ENCODE data around the gene AVP. TPM values are rescaled to one million over a fixed set of nuclear protein-coding genes. Genes with fewer than 3 reads are reported as not detected.
A peak's percentile ranks its signal among the peaks of the same experiment; 100 is the strongest.
"Not testable (repeated sequence)": the region's sequence is repeated elsewhere in the genome, so short reads cannot be mapped to it uniquely, and the experiment has no call there.

Gene AVP
- total RNA-seq, 3 donors from 2014 or later: not detected

- H3K27ac ChIP-seq: no peak overlapping the region
- TF ChIP-seq POLR2A (IDR thresholded peaks at IDR 0.05) (no peak), CTCF (IDR thresholded peaks at IDR 0.05) (no peak), POLR2AphosphoS5 (IDR thresholded peaks at IDR 0.05) (no peak)
- H3K4me3 ChIP-seq: no peak overlapping the region
- no peaks in the 10 kb centered on the region for H3K36me3 ChIP-seq
- DNase-seq (ENCODE audit: low spot score in 2 of 2): no peak
- no peaks in the 10 kb centered on the region for H3K27me3 ChIP-seq
- intact Hi-C loops (cut with DNase I; ENCODE audit: low total_unique reads): no loop called here
- H3K4me1 ChIP-seq: peaks cover 0 to 7% of the 10 kb centered on the region in 2 donors
- H3K9me3 ChIP-seq: no peaks in the 10 kb centered on the region
Observed at GRCh38 chr20:3068075-3068474, 16.4 kb downstream of the AVP start.

- peak overlapping the region in 1 of 2 donors; percentile 14 for H3K27ac ChIP-seq
- no peaks in the 10 kb centered on the region for H3K36me3 ChIP-seq
- no peak for TF ChIP-seq CTCF (IDR thresholded peaks at IDR 0.05)
- TF ChIP-seq POLR2AphosphoS5 (IDR thresholded peaks at IDR 0.05): no peak
- TF ChIP-seq POLR2A (IDR thresholded peaks at IDR 0.05): no peak
- H3K27me3 ChIP-seq: no peaks in the 10 kb centered on the region
- intact Hi-C loops (cut with DNase I; ENCODE audit: low total_unique reads): no loop called here
- no peak for DNase-seq (ENCODE audit: low spot score in 2 of 2)
- H3K4me3 ChIP-seq: no peak overlapping the region
- peaks cover 0 to 7% of the 10 kb centered on the region in 2 donors for H3K4me1 ChIP-seq
- H3K9me3 ChIP-seq: no peaks in the 10 kb centered on the region
Observed at GRCh38 chr20:3067139-3068014, 17.1 kb downstream of the AVP start.

- DNase-seq (ENCODE audit: low spot score in 2 of 2); H3K36me3 ChIP-seq; H3K27ac ChIP-seq; H3K9me3 ChIP-seq; intact Hi-C loops (cut with DNase I; ENCODE audit: low total_unique reads); H3K4me1 ChIP-seq; H3K27me3 ChIP-seq; H3K4me3 ChIP-seq: not testable (repeated sequence)
Observed at GRCh38 chr20:3064119-3064518, 20.4 kb downstream of the AVP start.

GRCh38 chr20:3059489-3059888 lies 25.0 kb downstream of the AVP start:
- TF ChIP-seq CTCF (IDR thresholded peaks at IDR 0.05): no peak
- no peak for TF ChIP-seq POLR2AphosphoS5 (IDR thresholded peaks at IDR 0.05)
- TF ChIP-seq POLR2A (IDR thresholded peaks at IDR 0.05): no peak
- Histone ChIP-seq H3K4me1 (no peaks in the 10 kb centered on the region), H3K36me3 (no peaks in the 10 kb centered on the region), H3K27me3 (no peaks in the 10 kb centered on the region), H3K27ac (no peak overlapping the region), H3K4me3 (no peak overlapping the region), H3K9me3 (no peaks in the 10 kb centered on the region)
- no peak for DNase-seq (ENCODE audit: low spot score in 2 of 2)
- intact Hi-C loops (cut with DNase I; ENCODE audit: low total_unique reads): loop anchor here (5.0 kb wide), 1 partner anchor 133 kb away; no protein-coding TSS in a partner anchor

- TF ChIP-seq CTCF (IDR thresholded peaks at IDR 0.05) (no peak), POLR2AphosphoS5 (IDR thresholded peaks at IDR 0.05) (no peak), POLR2A (IDR thresholded peaks at IDR 0.05) (no peak)
- H3K36me3 ChIP-seq: no peaks in the 10 kb centered on the region
- H3K27me3 ChIP-seq: no peaks in the 10 kb centered on the region
- intact Hi-C loops (cut with DNase I; ENCODE audit: low total_unique reads): no loop called here
- no peak overlapping the region for H3K4me3 ChIP-seq
- H3K27ac ChIP-seq: no peak overlapping the region
- DNase-seq (ENCODE audit: low spot score in 2 of 2): no peak
- H3K4me1 ChIP-seq: peaks cover 4 to 5% of the 10 kb centered on the region in 2 donors
- no peaks in the 10 kb centered on the region for H3K9me3 ChIP-seq
Observed at GRCh38 chr20:3051385-3052019, 33.0 kb downstream of the AVP start.
